ENCODE measurements around the gene EML6.

DNA sequence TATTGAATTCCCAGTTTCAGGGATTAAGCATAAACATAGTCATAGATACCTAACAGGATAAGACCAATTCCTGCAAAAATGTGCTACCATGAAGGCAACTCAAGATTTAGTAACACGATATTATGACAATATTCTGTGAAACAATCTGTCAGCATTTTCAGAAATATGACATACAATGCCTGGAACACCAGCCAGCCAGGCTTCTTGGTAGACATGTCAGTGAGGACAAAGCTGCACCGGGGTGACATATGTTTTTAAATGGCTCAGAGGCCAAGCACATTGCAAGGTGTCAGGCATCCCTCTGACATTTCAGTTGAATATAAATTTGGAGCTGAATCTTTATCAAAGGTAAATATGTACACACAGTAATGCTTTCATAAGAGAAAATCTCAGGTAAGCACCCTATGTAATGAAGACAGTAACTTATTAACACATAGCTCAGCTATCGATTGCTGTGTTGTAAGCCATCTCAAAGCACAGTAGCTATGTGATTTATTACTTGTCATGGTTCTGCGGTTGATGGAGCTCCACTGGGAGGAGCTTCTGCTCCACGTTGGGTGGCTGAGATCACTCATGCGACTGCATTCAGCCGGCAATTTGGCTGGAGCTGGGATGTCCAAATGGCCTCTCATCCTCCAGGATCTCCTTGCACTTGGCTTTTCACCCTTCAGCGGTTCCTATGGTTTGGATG lies 31.9 kb upstream of the EML6 start:
- TF ChIP-seq EZH2phosphoT487 (IDR thresholded peaks at IDR 0.05) (no peak), EZH2 (IDR thresholded peaks at IDR 0.05) (no peak)
- TF ChIP-seq, protein P1, sequence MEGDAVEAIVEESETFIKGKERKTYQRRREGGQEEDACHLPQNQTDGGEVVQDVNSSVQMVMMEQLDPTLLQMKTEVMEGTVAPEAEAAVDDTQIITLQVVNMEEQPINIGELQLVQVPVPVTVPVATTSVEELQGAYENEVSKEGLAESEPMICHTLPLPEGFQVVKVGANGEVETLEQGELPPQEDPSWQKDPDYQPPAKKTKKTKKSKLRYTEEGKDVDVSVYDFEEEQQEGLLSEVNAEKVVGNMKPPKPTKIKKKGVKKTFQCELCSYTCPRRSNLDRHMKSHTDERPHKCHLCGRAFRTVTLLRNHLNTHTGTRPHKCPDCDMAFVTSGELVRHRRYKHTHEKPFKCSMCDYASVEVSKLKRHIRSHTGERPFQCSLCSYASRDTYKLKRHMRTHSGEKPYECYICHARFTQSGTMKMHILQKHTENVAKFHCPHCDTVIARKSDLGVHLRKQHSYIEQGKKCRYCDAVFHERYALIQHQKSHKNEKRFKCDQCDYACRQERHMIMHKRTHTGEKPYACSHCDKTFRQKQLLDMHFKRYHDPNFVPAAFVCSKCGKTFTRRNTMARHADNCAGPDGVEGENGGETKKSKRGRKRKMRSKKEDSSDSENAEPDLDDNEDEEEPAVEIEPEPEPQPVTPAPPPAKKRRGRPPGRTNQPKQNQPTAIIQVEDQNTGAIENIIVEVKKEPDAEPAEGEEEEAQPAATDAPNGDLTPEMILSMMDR (IDR thresholded peaks at IDR 0.05): no peak
